GM21447 (cell line): ENCODE measurements around the gene ROBO3.

Experiments used
- ATAC-seq: cut with Tn5 transposase; IDR thresholded peaks from one replicate; pipeline ENCODE4 v1.9.1; 2021; ENCODE audit not compliant: unreplicated experiment

Gene ROBO3

GRCh38 chr11:124874571-124875255, 9.5 kb downstream of the ROBO3 start:
- no peak for ATAC-seq

GRCh38 chr11:124875401-124875800, 10.2 kb downstream of the ROBO3 start:
- ATAC-seq, result no peak

- ATAC-seq, result peak; percentile 87
These were observed 10.9 kb downstream of the ROBO3 start for GRCh38 chr11:124875943-124876817.

GRCh38 chr11:124876818-124877630, 11.8 kb downstream of the ROBO3 start:
- no peak for ATAC-seq

GRCh38 chr11:124877631-124877909, 12.3 kb downstream of the ROBO3 start:
- no peak for ATAC-seq

- ATAC-seq, result no peak
These were observed 12.9 kb downstream of the ROBO3 start for GRCh38 chr11:124877910-124878758.

GRCh38 chr11:124878759-124879492, 13.7 kb downstream of the ROBO3 start:
- no peak for ATAC-seq

- ATAC-seq, result no peak
These were observed 14.5 kb downstream of the ROBO3 start for GRCh38 chr11:124879493-124880289.

GRCh38 chr11:124880290-124880611, 15.0 kb downstream of the ROBO3 start:
- no peak for ATAC-seq

- ATAC-seq, result no peak
These were observed 15.7 kb downstream of the ROBO3 start for GRCh38 chr11:124880958-124881357.

GRCh38 chr11:124882339-124883071, 17.3 kb downstream of the ROBO3 start:
- ATAC-seq, result no peak

- no peak for ATAC-seq
These were observed 19.1 kb downstream of the ROBO3 start for GRCh38 chr11:124884340-124884739.

- no peak for ATAC-seq
These were observed 19.7 kb downstream of the ROBO3 start for GRCh38 chr11:124884869-124885479.

- ATAC-seq, result no peak
These were observed 21.2 kb downstream of the ROBO3 start for GRCh38 chr11:124886476-124886875.

- no peak for ATAC-seq
These were observed 21.9 kb downstream of the ROBO3 start for GRCh38 chr11:124886978-124887666.

- no peak for ATAC-seq
These were observed 22.4 kb downstream of the ROBO3 start for GRCh38 chr11:124887667-124888013.

GRCh38 chr11:124889191-124890091, 24.2 kb downstream of the ROBO3 start:
- ATAC-seq, result no peak
